K562 (cell line): ENCODE results near the gene SGIP1. TPM values are rescaled to one million over a fixed set of nuclear protein-coding genes. Genes with fewer than 3 reads are reported as not detected.
A peak's percentile ranks its signal among the peaks of the same experiment; 100 is the strongest.

Source experiments
- ATAC-seq: fragments of 200-7000 bp; cut with Tn5 transposase; 3 replicates; pipeline ENCODE4 v1.9.1; 2020; ENCODE audit warnings: moderate library complexity
- BruUV-seq: library from RNA; stranded (reverse); fragments of 400-500 nt; replicated peaks from 2 replicates; lab custom pipeline; 2021; lab: Mats Ljungman, UMichigan
- CTCF ChIA-PET: fragments of 300-600 bp; formaldehyde crosslinking; extraction: SDS; loops from one replicate; lab custom pipeline; 2021; ENCODE audit warnings: low intra/inter-chr PET ratio; lab: Yijun Ruan, JAX
- POLR2A ChIA-PET: fragments of 300-600, 350-650 bp; sonication (Branson Sonifier 250); formaldehyde crosslinking; extraction: SDS; loops from one replicate; lab custom pipeline; 2021; ENCODE audit warnings: antibody characterized with exemption, inconsistent platforms; lab: Yijun Ruan, JAX
- DNase-seq, 4 experiments: peaks; one replicate each; pipeline versions ENCODE4 v3.0.0 to v3.0.0-alpha.2; 2011 to 2018; ENCODE audit warnings: low spot score in 3 of 4, mixed read lengths in 3 of 4; ENCODE audit errors: extremely low read depth in 1 of 4
- FAIRE-seq: peaks from 2 replicates; lab custom pipeline; 2011; peaks lifted over from hg19 to GRCh38; lab: Jason Lieb, UNC
- H2AFZ ChIP-seq: 2 replicates; pipeline ENCODE4 v1.6.0; 2011; ENCODE audit warnings: low read depth, low read length, control low read depth, inconsistent platforms
- H3K27ac ChIP-seq: fragments of 200-600 bp; 3 replicates; pipeline ENCODE4 v1.8.0; 2011; ENCODE audit warnings: low read depth, mild to moderate bottlenecking, control low read depth, inconsistent platforms, low read length, moderate library complexity, mixed read lengths; ENCODE audit errors: extremely low read depth
- H3K27me3 ChIP-seq, 2 experiments: fragments of 300-600 bp in 1 of 2; 2 replicates in 1 of 2; 3 replicates in 1 of 2; pipeline versions ENCODE4 v1.6.0 to v1.8.0; 2011; ENCODE audit warnings: inconsistent platforms in 2 of 2, low read length in 2 of 2, mild to moderate bottlenecking in 1 of 2, mixed read lengths in 1 of 2, moderate library complexity in 1 of 2; ENCODE audit not compliant: control insufficient read depth in 2 of 2, insufficient read depth in 2 of 2
- H3K36me3 ChIP-seq: fragments of 300-600 bp; 3 replicates; pipeline ENCODE4 v1.8.0; 2011; ENCODE audit warnings: mild to moderate bottlenecking, low read length, inconsistent platforms; ENCODE audit not compliant: control insufficient read depth, insufficient read depth
- H3K4me1 ChIP-seq, 2 experiments: fragments of 200-600 bp in 1 of 2; replicated peaks in 1 of 2; 2 replicates in 1 of 2; 3 replicates in 1 of 2; pipeline versions ENCODE4 v1.5.1 to v1.8.0; 2011; ENCODE audit warnings: inconsistent platforms in 2 of 2, low read length in 2 of 2, mild to moderate bottlenecking in 1 of 2, mixed read lengths in 1 of 2, moderate library complexity in 1 of 2; ENCODE audit not compliant: control insufficient read depth in 2 of 2, insufficient read depth in 2 of 2
- H3K4me2 ChIP-seq: 2 replicates; pipeline ENCODE4 v1.6.1; 2011; ENCODE audit warnings: low read length, control low read depth, inconsistent platforms, mixed read lengths; ENCODE audit not compliant: insufficient read depth
- H3K4me3 ChIP-seq: fragments of 200-600 bp; sonication (generic), shearing (Covaris generic); 2 replicates; pipeline ENCODE4 v1.5.1; 2016; ENCODE audit warnings: control low read depth, inconsistent platforms
- H3K79me2 ChIP-seq: fragments of 200-600 bp; 3 replicates; pipeline ENCODE4 v1.8.0; 2011; ENCODE audit warnings: low read length, inconsistent platforms; ENCODE audit not compliant: control insufficient read depth, insufficient read depth
- H3K9ac ChIP-seq, 2 experiments: 2 replicates each; pipeline versions ENCODE4 v1.6.0 to v1.6.1; 2011; ENCODE audit warnings: low read depth in 2 of 2, low read length in 2 of 2, control low read depth in 1 of 2, inconsistent platforms in 1 of 2, mild to moderate bottlenecking in 1 of 2, mixed read lengths in 1 of 2; ENCODE audit not compliant: insufficient read depth in 1 of 2
- H3K9me1 ChIP-seq: one replicate; pipeline ENCODE4 v1.6.0; 2011; ENCODE audit warnings: inconsistent platforms, mild to moderate bottlenecking, low read length, moderate library complexity; ENCODE audit not compliant: control insufficient read depth, insufficient read depth
- H3K9me3 ChIP-seq: replicated peaks from 2 replicates; pipeline ENCODE4 v1.5.1; 2011; ENCODE audit warnings: low read depth, low read length, inconsistent platforms; ENCODE audit not compliant: control insufficient read depth, insufficient read depth
- H4K20me1 ChIP-seq: replicated peaks from 2 replicates; pipeline ENCODE4 v1.6.1; 2011; ENCODE audit warnings: low read length, inconsistent platforms, mixed read lengths; ENCODE audit not compliant: control insufficient read depth, insufficient read depth
- COPS2 ChIP-seq: fragments of 450-650 bp; conservative IDR thresholded peaks from 2 replicates; pipeline ENCODE4 v1.6.1; 2016; ENCODE audit warnings: mild to moderate bottlenecking, moderate library complexity
- GATAD2B ChIP-seq: fragments of 450-650 bp; IDR thresholded peaks from 2 replicates; pipeline ENCODE4 v1.6.1; 2017; ENCODE audit warnings: mild to moderate bottlenecking, borderline replicate concordance
- MEIS2 ChIP-seq: fragments of 450-650 bp; IDR thresholded peaks from 2 replicates; pipeline ENCODE4 v1.6.1; 2014; ENCODE audit warnings: mild to moderate bottlenecking; ENCODE audit not compliant: partially characterized antibody
- MLLT1 ChIP-seq, 2 experiments: fragments of 450-650 bp; IDR thresholded peaks; 2 replicates each; pipeline ENCODE4 v1.6.1; 2016
- MTA1 ChIP-seq: fragments of 450-650 bp; IDR thresholded peaks from 2 replicates; pipeline ENCODE4 v1.6.1; 2017; ENCODE audit warnings: borderline replicate concordance
- PYGO2 ChIP-seq: fragments of 450-650 bp; IDR thresholded peaks from 2 replicates; pipeline ENCODE4 v1.6.1; 2016; ENCODE audit warnings: mild to moderate bottlenecking, missing genetic modification characterization, moderate library complexity, missing compliant biosample characterization
- RHOXF2B ChIP-seq: fragments of 250-450 bp; sonication (Bioruptor Pico); conservative IDR thresholded peaks from 2 replicates; pipeline ENCODE4 v1.5.1; 2021
- SIN3A ChIP-seq, 2 experiments: fragments of 150-350 bp in 1 of 2; IDR thresholded peaks; 2 replicates each; pipeline ENCODE4 v1.6.1; 2011 to 2016; ENCODE audit warnings: borderline replicate concordance in 2 of 2, low read depth in 2 of 2, low read length in 2 of 2, mild to moderate bottlenecking in 2 of 2, moderate library complexity in 2 of 2; ENCODE audit not compliant: control insufficient read depth in 1 of 2
- SREBF2 ChIP-seq: sonication (generic); formaldehyde crosslinking; IDR thresholded peaks from 2 replicates; pipeline ENCODE4 v1.4.0; 2020; ENCODE audit warnings: mild to moderate bottlenecking, missing genetic modification reagents
- TAF9B ChIP-seq: fragments of 450-650 bp; IDR thresholded peaks from 2 replicates; pipeline ENCODE4 v1.6.1; 2018; ENCODE audit warnings: mild to moderate bottlenecking; ENCODE audit not compliant: partially characterized antibody
- XRCC5 ChIP-seq: fragments of 200-400 bp; formaldehyde crosslinking; IDR thresholded peaks from 2 replicates; pipeline ENCODE4 v1.6.1; 2017; ENCODE audit warnings: low read depth, mild to moderate bottlenecking, low read length
- ZNF146 ChIP-seq: IDR thresholded peaks from one replicate; pipeline ENCODE4 v1.6.1; 2018; ENCODE audit warnings: missing compliant biosample characterization; ENCODE audit not compliant: unreplicated experiment
- ZNF212 ChIP-seq: fragments of 450-650 bp; formaldehyde crosslinking; IDR thresholded peaks from 2 replicates; pipeline ENCODE4 v1.4.0; 2020; ENCODE audit warnings: mild to moderate bottlenecking
- WGBS: fragments of 100-300 bp; shearing (Covaris generic); methylation state at CpG from one replicate; pipeline ENCODE4 v1.1.6; 2016; ENCODE audit warnings: low coverage, mixed read lengths; ENCODE audit not compliant: insufficient coverage; ENCODE audit errors: missing lambda C conversion rate; 5-methylcytosine and 5-hydroxymethylcytosine counted together
- in situ Hi-C: fragments of 300-500 bp; cut with MboI; formaldehyde crosslinking; loops from 4 replicates; pipeline ENCODE4 v1.15.0; 2018; ENCODE audit warnings: inconsistent platforms, mixed read lengths
- intact Hi-C: fragments of 100-400 bp; cut with micrococcal nuclease; formaldehyde crosslinking; loops from 2 replicates; pipeline ENCODE4 v1.14.2; 2022
- polyA plus RNA-seq, 8 experiments: library from polyadenylated mRNA; depleted of rRNA in 4 of 8; stranded (reverse) in 5 of 8; unstranded in 3 of 8; fragments of >200 nt; fragmentation: Nextera tagmentation in 2 of 8; fragmentation: Illumina TruSeq in 1 of 8; extraction: Ambion mirVana in 2 of 8; extraction: Trizol in 1 of 8; gene quantifications; 2 replicates each; pipeline versions ENCODE4 v1.2.1 to v1.2.3, GENCODE V29; 2011 to 2014; ENCODE audit warnings: inconsistent platforms in 1 of 8, missing spikeins in 1 of 8
- total RNA-seq, 7 experiments: library from RNA; depleted of rRNA in 6 of 7; stranded (reverse); fragments of >200 nt in 6 of 7; fragmentation: Illumina TruSeq in 2 of 7; extraction: Trizol in 2 of 7; gene quantifications; 2 replicates each; pipeline versions ENCODE4 v1.2.1 to v1.2.3, GENCODE V29; 2011 to 2021; ENCODE audit warnings: low replicate concordance in 1 of 7
- TF ChIP-seq, protein P1 (sequence below): fragments of 250-450 bp; sonication (Bioruptor Pico); IDR thresholded peaks from 2 replicates; pipeline ENCODE4 v1.8.0; 2021; ENCODE audit warnings: moderate library complexity, mild to moderate bottlenecking, inconsistent platforms
- TF ChIP-seq, protein P2 (sequence below): fragments of 450-650 bp; IDR thresholded peaks from one replicate; pipeline ENCODE4 v1.6.1; 2018; ENCODE audit warnings: mild to moderate bottlenecking, moderate library complexity; ENCODE audit not compliant: partially characterized antibody
- TF ChIP-seq, protein P3 (sequence below): sonication (generic); formaldehyde crosslinking; IDR thresholded peaks from 2 replicates; pipeline ENCODE4 v1.9.0; 2022; ENCODE audit warnings: mild to moderate bottlenecking, missing genetic modification reagents

Gene SGIP1
- total and polyA plus RNA-seq, 9 of the 15 experiments (the other 6 are each of a cell fraction or from before 2014, with no cell fraction given), result 0.07 to 0.35 TPM; not detected in 7

DNA sequence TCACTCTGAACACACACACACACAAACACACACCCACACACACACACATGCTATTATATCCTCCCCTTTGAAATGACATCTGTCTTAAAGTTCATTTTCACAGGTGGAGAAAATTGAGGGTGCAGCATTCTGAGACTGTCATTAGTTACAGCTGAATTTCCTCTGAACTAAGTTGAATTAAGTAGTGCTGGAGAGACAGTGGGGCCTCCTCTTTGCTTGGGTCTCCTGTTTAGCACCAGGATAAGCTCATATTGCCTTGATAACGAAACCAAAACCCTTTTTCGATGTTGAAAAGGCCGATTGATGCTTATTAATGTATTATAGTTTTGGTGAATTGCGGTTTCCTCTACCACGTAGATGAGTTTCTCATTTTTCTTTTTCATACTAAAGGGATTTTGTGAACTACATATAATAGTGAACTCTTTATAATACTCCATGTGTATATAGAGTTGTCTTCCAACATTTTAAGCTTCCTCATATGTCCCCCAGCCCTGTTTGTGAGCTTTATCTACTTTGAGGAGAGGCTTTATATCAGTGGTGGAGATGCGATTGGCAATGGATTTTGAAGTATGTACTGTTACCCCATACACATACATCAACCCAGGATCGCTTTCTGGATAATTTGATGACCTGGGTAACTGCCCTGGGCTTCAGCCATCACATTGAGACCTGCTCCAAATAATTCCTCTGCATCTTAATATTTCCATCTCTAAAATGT, 235.7 kb downstream of the SGIP1 start:
- ChIA-PET POLR2A (interaction anchor here (0.6 to 1.3 kb wide), 2 partner anchors 11 to 16 kb away, joined by 3 read pairs; no protein-coding TSS in a partner anchor), CTCF (no interaction called here)
- in situ Hi-C loops, result no loop called here
- TF ChIP-seq PYGO2 (tag), result no peak
- TF ChIP-seq RHOXF2B (CRISPR knock-in tag), result no peak
- no peak for TF ChIP-seq TAF9B
- TF ChIP-seq ZNF146 (CRISPR knock-in tag), result no peak
- TF ChIP-seq, protein P1, sequence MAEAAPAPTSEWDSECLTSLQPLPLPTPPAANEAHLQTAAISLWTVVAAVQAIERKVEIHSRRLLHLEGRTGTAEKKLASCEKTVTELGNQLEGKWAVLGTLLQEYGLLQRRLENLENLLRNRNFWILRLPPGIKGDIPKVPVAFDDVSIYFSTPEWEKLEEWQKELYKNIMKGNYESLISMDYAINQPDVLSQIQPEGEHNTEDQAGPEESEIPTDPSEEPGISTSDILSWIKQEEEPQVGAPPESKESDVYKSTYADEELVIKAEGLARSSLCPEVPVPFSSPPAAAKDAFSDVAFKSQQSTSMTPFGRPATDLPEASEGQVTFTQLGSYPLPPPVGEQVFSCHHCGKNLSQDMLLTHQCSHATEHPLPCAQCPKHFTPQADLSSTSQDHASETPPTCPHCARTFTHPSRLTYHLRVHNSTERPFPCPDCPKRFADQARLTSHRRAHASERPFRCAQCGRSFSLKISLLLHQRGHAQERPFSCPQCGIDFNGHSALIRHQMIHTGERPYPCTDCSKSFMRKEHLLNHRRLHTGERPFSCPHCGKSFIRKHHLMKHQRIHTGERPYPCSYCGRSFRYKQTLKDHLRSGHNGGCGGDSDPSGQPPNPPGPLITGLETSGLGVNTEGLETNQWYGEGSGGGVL (CRISPR knock-in tag), result no peak
- TF ChIP-seq, protein P2, sequence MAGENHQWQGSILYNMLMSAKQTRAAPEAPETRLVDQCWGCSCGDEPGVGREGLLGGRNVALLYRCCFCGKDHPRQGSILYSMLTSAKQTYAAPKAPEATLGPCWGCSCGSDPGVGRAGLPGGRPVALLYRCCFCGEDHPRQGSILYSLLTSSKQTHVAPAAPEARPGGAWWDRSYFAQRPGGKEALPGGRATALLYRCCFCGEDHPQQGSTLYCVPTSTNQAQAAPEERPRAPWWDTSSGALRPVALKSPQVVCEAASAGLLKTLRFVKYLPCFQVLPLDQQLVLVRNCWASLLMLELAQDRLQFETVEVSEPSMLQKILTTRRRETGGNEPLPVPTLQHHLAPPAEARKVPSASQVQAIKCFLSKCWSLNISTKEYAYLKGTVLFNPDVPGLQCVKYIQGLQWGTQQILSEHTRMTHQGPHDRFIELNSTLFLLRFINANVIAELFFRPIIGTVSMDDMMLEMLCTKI, result no peak
- no peak for TF ChIP-seq SIN3A (IDR thresholded peaks at IDR 0.05; ENCODE audit: borderline replicate concordance in 2 of 2, control insufficient read depth in 1 of 2, low read depth in 2 of 2, low read length in 2 of 2)
- no peak for TF ChIP-seq XRCC5
- no peak for TF ChIP-seq MTA1
- TF ChIP-seq MEIS2, result no peak
- TF ChIP-seq, protein P3, sequence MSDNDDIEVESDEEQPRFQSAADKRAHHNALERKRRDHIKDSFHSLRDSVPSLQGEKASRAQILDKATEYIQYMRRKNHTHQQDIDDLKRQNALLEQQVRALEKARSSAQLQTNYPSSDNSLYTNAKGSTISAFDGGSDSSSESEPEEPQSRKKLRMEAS (CRISPR knock-in tag), result no peak
- TF ChIP-seq COPS2, result no peak
- TF ChIP-seq MLLT1 (IDR thresholded peaks at IDR 0.05), result no peak
- TF ChIP-seq GATAD2B, result no peak
- TF ChIP-seq ZNF212, result no peak
- TF ChIP-seq SREBF2 (CRISPR knock-in tag), result no peak
- no TSS peak for BruUV-seq
- H3K4me2 ChIP-seq, result peak overlapping the region; percentile 43; the same call in 1 of the 2 replicates
- H3K27me3 ChIP-seq, result no peaks in the 10 kb centered on the region
- peaks cover 0 to 4% of the 10 kb centered on the region in 2 experiments; a peak in 4 of 5 replicates for H3K4me1 ChIP-seq
- ATAC-seq, result peak; percentile 29; the same call in 2 of the 3 replicates
- no peaks in the 10 kb centered on the region for H3K9me3 ChIP-seq
- H3K79me2 ChIP-seq, result no peaks in the 10 kb centered on the region
- H3K4me3 ChIP-seq, result no peak overlapping the region
- H4K20me1 ChIP-seq, result no peaks in the 10 kb centered on the region
- WGBS, result 45% methylated on average over 7 of the region's 7 CpGs
- peak overlapping the region; percentile 76 for H2AFZ ChIP-seq
- H3K36me3 ChIP-seq, result no peaks in the 10 kb centered on the region
- no peaks in the 10 kb centered on the region for H3K9me1 ChIP-seq
- H3K27ac ChIP-seq, result no peak overlapping the region
- intact Hi-C loops, result loop anchor here (2.0 to 5.0 kb wide), 5 partner anchors 93 to 733 kb away; partner anchors contain the start of genes DNAI4 and MIER1
- no peak for DNase-seq
- no peak overlapping the region for H3K9ac ChIP-seq
- FAIRE-seq, result no peak
